Stomach (tissue), 4 donors: ENCODE measurements around the gene TNRC18.
"Not testable (repeated sequence)": the region's sequence is repeated elsewhere in the genome, so short reads cannot be mapped to it uniquely, and the experiment has no call there.

ENCODE experiments used
- CTCF ChIP-seq, 7 experiments: fragments of 450-650 bp in 4 of 7; fragments of 200-600 bp in 3 of 7; sonication (generic) in 3 of 7; IDR thresholded peaks; one replicate each; pipeline ENCODE4 v1.5.1; 2016 to 2019; ENCODE audit warnings: antibody characterized with exemption in 7 of 7, control low read depth in 2 of 7, mild to moderate bottlenecking in 1 of 7
- EP300 ChIP-seq: sonication (generic); formaldehyde crosslinking; IDR thresholded peaks from one replicate; pipeline ENCODE4 v1.6.1; 2017; ENCODE audit warnings: antibody characterized with exemption
- POLR2A ChIP-seq, 4 donors: fragments of 450-650 bp; IDR thresholded peaks; one replicate each; pipeline ENCODE4 v1.6.1; 2016; ENCODE audit warnings: antibody characterized with exemption in 4 of 4, control low read depth in 2 of 4, mild to moderate bottlenecking in 1 of 4, moderate library complexity in 1 of 4

- TF ChIP-seq CTCF (IDR thresholded peaks at IDR 0.05); POLR2A (IDR thresholded peaks at IDR 0.05); EP300: not testable (repeated sequence)
These were observed 149.7 kb downstream of the TNRC18 start for GRCh38 chr7:5273831-5274405.
